Measurements from ENCODE around the gene CAPN14.

CAPN14 gene

DNA sequence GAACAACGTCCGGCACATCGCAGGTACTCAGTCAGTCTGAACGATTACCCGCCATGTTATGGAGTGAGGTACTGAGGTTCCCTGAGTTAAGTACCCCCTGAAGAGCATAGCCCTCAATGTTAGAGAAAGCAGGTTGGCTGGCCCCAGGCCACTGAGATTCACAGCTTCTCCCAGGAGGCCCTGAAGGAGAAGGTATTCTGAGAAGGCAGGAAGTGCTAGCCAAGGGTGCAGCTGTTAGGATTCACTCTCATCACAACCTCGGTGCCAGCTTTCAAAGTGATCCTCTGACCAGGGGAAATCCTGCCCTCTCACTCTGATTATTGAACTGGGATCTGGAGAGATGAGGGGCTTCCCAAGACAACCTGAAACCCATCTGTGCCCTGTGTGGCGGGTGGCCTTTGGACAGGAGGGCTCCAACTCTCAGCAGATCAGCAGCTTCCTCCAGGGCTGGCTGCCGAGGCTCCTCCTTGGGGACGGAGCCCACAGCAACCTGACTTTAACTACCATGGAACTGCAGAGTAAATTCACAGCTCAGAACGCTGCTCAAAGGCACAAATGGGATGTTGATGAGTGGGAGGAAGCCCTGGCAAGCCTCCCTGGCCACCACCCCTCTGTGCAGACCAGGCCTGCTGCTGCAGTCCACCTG lies 24.4 kb upstream of the CAPN14 start:
- no peak for DNase-seq (ENCODE audit: low read depth)

DNA sequence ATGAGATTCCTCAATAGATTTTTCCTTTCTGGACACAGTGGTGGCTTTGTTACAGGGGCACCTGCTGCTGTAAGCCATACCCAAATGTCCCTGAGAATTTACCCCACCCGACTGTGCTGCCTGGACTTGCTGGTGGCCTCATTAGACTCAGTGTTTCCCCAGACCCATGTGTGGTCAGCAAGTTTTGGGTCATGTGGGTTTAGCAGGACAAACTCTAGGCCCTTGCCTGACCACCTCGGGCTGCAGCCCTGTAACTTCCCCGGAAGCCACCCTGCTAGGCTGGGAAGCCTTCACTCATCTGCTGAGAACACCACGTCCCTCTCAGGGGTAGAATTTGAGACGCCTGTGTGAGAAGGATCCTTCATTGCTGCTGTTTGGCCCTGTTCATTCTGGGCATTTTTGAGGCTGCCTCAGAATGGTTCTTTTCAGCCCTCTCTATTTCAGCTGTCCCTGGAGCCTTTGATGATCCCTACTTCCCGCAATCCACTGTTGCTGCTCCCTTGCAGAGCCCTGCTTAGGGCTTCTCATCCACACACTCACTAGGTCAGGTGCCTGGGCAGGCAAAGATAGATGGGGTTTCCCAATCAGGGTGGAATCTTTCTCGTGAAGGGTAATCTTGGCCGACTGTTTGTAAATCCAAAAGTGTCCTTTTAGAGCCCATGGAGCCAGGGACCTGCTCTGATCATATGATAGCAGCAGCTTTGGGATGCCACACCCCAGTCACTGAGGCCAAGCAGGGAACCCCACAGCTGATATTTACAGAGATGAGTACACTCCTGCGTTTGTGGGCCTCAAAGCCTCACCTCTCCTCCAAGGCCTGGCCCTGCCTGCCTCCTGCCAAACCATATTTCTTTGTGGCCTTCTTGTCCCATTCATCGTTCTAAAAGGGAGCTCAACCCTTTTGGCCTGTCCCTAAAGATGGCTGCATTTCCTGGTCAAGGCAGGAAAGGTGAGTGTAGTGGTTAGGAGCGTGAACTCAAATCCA lies 23.4 kb upstream of the CAPN14 start:
- DNase-seq (ENCODE audit: low read depth), result no peak

DNA sequence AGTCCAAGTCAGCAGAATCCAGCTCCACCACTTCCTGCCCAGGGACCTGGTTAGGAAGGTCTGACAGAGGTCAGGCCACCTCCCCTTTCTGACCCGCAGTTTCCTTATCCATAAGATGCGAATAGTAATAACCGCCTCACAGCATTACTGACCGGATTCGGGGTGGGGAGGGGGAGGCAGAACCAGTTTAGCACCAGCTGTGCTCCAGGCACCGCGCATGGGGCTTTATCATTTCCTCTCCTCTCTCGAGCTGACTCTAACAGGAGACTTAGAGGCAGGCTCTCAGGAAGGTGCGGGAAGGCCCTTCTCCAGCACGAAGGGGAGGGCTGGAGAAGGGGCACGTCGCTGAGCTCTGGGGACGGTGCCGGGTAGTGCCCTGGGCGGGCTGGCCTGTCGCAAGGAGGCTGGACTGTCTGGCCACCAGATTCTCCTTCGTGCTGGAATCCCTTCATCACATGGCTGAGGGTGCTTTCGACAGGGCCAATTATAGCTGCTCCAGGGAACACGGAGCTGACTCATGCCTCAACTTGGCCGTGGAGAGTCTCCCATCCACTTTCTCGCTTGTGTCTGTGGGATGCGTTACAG lies 22.4 kb upstream of the CAPN14 start:
- no peak for DNase-seq (ENCODE audit: low read depth)

GRCh38 chr2:31238906-31239592 lies 21.7 kb upstream of the CAPN14 start:
- no peak for DNase-seq (ENCODE audit: low read depth)

DNA sequence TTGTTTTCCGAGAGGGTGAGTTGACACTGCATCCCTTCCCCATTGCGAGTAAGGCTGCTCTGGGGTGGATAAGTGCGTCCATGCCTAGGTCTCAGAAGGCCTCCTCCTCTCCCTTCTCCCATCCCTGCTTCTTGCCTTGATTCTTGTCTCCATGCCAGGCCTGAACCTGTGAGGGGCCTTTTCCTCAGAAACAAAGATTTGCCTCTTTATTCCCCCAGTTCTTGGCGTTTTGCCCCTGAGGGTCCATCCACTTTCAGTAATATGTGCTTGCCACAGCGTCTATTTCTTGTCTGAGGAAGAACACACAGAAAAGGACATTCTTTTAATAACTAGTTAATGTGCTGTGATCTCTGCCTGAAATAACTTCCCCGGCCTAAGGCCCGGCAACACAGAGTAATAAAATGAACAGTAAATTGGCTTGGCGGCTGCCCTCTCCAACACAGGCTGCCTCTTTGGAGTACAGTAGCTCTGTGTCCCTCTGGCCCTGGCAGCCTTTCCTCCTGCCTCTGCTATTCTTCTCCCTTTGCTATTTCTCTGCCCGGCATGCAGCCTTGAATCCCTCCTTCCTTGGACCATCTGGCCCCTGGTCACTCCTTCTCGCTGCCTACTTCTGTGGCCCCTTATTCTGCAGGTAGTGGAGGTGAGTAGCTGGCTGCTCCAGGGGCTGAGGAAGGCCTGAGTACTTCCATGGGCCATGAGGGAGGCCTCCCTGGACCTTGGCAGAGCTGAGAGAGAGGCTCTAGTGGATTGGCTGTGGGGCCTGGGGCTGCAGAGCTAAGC lies 21.0 kb upstream of the CAPN14 start:
- DNase-seq (ENCODE audit: low read depth), result no peak

DNA sequence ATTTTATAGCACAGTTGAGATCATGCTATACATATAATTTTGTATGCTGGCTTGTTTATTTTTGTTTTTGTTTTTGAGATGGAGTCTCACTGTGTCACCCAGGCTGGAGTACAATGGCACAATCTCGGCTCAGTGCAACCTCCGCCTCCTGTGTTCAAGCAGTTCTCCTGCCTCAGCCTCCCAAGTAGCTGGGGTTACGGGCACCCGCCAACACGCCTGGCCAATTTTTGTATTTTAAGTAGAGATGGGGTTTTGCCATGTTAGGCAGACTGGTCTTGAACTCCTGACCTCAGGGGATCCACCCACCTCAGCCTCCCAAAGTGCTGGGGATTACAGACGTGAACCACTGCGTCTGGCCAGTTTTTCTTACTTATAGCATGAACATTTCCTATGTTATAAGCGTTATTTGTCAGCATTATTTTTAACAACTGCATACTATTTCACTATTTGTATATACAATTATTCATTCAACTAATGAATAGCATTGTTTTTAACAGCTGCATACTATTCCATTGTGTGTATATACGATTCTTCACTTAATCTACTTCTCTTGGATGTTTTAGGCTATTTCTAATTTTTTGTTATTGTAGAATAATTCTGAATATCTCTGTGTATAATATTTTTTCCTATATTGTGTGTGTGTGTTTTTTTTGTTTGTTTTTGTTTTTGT lies 20.2 kb upstream of the CAPN14 start:
- DNase-seq (ENCODE audit: low read depth), result no peak

DNA sequence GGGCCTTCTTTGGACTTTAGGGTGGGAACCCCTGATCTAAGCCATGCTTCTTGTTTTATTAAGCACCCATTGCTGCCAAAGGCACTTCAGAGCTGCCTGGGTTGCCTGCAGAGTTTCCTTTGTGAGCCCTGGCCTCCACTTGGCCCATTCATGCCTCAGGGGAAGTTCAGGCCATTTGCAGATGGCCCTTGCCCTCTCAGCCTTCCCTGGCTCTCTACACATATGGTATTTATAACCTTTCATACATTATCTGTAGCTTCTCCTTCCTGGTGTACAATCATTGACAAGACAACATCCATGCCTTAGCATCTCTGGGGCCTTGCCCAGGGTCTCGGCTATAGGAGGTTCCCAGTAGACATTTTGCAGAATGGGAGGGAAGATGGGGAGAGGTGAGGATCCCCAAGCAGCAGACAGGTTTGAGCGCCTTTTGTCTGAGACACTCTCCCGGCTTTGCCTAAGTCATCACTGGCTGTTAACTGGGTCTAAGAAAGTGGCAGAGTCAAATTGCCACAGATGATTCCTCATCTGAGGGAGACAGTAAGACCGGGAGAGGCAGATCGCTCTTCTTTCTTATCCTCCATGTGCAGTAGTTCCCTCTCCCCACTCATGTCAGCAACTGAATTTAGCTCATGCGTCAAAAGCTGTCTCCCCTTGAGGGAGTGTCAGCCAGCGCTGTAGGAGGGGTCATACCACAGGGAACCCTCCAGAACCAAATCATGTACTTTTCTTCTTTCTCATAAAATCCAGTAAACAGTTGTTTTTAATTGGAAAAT lies 19.3 kb upstream of the CAPN14 start:
- DNase-seq (ENCODE audit: low read depth), result no peak

GRCh38 chr2:31235504-31235902 lies 18.2 kb upstream of the CAPN14 start:
- DNase-seq (ENCODE audit: low read depth), result peak; percentile 24

DNA sequence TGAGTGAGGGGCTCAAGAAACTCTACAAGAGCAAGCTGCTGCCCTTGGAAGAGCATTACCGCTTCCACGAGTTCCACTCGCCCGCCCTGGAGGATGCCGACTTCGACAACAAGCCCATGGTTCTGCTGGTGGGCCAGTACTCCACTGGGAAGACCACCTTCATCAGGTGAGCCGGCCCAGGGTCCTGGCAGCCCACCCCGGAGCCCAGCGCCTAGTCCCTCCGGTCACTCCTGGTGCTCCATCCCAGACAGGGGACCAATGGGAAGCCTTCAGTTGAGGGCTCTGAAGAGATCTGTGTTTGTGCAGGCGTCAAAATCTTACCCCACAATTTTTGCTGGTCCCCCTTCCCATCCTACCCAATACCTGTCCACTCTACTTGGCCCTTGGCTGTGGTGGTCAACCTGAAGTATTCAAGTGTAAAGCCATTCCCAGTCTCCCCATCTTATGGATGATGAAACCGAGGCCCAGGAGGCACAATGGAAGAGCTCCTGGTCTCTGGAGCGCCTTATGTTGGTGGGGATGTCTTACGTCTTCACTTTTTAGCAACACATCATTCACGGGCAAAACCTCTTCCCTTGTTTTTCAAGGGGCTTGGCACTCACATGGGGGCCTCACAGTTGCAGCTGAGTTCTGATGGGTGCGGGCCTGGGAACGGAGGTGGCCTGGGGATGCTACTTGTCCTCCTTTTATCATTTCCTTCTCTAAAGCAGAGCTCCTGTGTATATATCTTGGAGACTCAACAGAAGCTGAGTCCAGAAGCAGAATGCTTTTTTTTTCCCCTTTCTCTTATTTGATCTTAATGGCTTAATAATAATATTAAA lies 17.6 kb upstream of the CAPN14 start:
- DNase-seq (ENCODE audit: low read depth), result no peak

GRCh38 chr2:31233741-31234682 lies 16.7 kb upstream of the CAPN14 start, which contains the start of gene EHD3:
Gene EHD3, plus strand, starts transcription at chr2:31234152. Its CDS starts 470 bp downstream, at chr2:31234622.
- peak; percentile 55 for DNase-seq (ENCODE audit: low read depth)

DNA sequence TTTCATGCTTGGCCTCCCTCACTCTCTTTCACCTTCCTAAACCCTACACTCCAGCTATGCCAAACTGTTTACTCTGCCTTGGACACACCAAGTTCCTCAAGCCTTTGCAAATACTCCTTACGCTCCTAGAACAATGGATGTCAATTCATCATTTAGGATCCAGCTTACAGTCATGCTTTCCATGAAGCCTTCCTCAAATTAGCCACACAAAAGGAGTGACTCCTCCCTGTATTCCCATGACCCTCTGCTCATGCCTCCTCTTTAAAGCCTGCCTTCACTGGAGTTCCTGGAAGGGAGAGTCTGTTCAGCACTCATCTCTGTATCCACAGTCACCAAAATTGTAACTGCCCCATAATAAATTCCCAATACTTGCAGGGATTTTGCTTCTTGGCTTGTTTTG lies 15.9 kb upstream of the CAPN14 start:
- DNase-seq (ENCODE audit: low read depth), result no peak

- DNase-seq (ENCODE audit: low read depth), result no peak
Measured at GRCh38 chr2:31232586-31232985, 15.3 kb upstream of the CAPN14 start.

- DNase-seq (ENCODE audit: low read depth), result no peak
Measured at GRCh38 chr2:31231571-31232302, 14.4 kb upstream of the CAPN14 start.

- DNase-seq (ENCODE audit: low read depth), result no peak
Measured at GRCh38 chr2:31230751-31231150, 13.4 kb upstream of the CAPN14 start.

GRCh38 chr2:31228717-31229116 lies 11.4 kb upstream of the CAPN14 start:
- no peak for DNase-seq (ENCODE audit: low read depth)

- no peak for DNase-seq (ENCODE audit: low read depth)
Measured at GRCh38 chr2:31227711-31228125, 10.4 kb upstream of the CAPN14 start.

DNA sequence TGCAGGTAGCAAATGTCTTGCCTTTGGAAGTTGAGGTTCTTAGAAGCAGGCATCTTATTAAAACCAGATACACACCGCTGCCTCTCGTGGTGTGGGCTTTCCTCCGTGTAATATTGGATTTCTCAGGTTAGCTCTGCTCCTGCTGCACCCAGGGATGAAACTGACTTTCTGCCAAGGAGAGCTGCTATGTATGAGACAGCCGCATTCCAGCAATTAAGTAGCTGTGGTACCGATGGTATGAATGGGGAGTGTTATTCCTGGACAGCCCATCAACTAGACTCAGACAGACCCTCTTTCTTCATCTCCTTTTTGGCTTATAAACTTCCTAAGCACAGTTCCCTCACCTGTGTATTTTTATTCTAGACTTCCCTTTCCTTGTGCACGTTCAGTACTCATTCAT lies 9.8 kb upstream of the CAPN14 start:
- DNase-seq (ENCODE audit: low read depth), result no peak
